Measurements from ENCODE around the gene ADD1. TPM values are rescaled to one million over a fixed set of nuclear protein-coding genes. Genes with fewer than 3 reads are reported as not detected.

ADD1 gene
- total and polyA plus RNA-seq, 2 of the 13 experiments (the other 11 are each of a cell fraction or from before 2014, with no cell fraction given) = 73.9 to 122 TPM

DNA sequence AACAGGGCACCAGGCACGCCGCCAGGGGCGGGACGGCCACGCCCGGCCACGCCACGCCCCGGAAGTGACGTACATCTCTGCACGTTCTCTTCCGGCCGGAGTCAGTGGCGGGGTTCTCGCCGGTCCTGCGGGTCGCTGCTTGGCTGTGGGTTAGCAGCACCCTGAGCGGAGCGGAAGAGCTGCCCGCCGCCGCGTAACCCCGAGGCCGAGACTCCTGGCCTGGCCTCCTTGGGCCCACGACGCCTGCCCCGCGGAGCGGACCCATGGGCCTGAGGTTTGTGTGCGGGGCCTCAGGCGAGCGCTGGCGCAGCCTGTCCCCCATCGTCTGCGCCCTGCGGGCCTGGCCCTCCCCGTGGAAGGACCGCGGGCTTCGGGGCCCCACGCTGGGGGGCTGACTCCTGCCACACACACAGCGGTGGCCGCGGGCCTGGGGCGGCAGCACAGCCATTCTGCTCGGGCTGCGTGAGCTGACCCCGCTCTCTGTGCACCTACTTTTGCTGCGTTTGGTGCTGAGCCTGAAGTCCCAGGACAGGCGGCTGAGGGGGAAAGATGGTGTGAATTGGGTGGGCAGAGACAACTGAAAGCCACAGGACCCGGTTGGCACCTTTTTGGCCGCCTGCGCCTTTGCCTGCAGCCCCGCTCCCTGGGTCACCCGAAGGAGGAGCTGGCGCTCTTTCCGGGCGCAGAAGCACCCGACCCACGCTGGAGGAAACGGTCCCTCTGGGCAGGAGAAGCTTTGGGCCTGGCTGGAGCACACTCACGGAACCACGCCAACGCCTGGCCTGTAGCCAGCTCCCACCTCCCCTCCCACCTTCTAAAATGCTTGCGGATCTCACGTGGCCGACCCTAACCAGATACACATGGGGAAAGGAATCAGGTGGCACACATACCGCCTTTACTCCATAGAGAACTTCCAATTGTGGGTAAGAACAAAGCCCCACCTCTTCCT, 91.4 kb downstream of the ADD1 start (continued):
- TF ChIP-seq MXD3 (CRISPR knock-in tag; IDR thresholded peaks at IDR 0.05) = peak; percentile 57
- TF ChIP-seq KDM2A (CRISPR knock-in tag; IDR thresholded peaks at IDR 0.05; ENCODE audit: borderline replicate concordance, low read depth) = peak; percentile 77
- no peak for TF ChIP-seq PHB2 (IDR thresholded peaks at IDR 0.05; ENCODE audit: partially characterized antibody)
- TF ChIP-seq, protein P1, sequence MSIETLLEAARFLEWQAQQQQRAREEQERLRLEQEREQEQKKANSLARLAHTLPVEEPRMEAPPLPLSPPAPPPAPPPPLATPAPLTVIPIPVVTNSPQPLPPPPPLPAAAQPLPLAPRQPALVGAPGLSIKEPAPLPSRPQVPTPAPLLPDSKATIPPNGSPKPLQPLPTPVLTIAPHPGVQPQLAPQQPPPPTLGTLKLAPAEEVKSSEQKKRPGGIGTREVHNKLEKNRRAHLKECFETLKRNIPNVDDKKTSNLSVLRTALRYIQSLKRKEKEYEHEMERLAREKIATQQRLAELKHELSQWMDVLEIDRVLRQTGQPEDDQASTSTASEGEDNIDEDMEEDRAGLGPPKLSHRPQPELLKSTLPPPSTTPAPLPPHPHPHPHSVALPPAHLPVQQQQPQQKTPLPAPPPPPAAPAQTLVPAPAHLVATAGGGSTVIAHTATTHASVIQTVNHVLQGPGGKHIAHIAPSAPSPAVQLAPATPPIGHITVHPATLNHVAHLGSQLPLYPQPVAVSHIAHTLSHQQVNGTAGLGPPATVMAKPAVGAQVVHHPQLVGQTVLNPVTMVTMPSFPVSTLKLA (IDR thresholded peaks at IDR 0.05) = peak; percentile 36; the same call in 1 of the 2 replicates
- peak; percentile 66; the same call in 1 of the 2 replicates for TF ChIP-seq TFDP2 (CRISPR knock-in tag; IDR thresholded peaks at IDR 0.05)
- TF ChIP-seq, protein P2, sequence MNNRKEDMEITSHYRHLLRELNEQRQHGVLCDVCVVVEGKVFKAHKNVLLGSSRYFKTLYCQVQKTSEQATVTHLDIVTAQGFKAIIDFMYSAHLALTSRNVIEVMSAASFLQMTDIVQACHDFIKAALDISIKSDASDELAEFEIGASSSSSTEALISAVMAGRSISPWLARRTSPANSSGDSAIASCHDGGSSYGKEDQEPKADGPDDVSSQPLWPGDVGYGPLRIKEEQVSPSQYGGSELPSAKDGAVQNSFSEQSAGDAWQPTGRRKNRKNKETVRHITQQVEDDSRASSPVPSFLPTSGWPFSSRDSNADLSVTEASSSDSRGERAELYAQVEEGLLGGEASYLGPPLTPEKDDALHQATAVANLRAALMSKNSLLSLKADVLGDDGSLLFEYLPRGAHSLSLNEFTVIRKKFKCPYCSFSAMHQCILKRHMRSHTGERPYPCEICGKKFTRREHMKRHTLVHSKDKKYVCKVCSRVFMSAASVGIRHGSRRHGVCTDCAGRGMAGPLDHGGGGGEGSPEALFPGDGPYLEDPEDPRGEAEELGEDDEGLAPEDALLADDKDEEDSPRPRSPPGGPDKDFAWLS (CRISPR knock-in tag; IDR thresholded peaks at IDR 0.05; ENCODE audit: borderline replicate concordance) = no peak
- TF ChIP-seq ZNF691 (CRISPR knock-in tag; IDR thresholded peaks at IDR 0.05; ENCODE audit: borderline replicate concordance, low read depth) = peak; percentile 47; the same call in 1 of the 2 replicates
- TF ChIP-seq, protein P3, sequence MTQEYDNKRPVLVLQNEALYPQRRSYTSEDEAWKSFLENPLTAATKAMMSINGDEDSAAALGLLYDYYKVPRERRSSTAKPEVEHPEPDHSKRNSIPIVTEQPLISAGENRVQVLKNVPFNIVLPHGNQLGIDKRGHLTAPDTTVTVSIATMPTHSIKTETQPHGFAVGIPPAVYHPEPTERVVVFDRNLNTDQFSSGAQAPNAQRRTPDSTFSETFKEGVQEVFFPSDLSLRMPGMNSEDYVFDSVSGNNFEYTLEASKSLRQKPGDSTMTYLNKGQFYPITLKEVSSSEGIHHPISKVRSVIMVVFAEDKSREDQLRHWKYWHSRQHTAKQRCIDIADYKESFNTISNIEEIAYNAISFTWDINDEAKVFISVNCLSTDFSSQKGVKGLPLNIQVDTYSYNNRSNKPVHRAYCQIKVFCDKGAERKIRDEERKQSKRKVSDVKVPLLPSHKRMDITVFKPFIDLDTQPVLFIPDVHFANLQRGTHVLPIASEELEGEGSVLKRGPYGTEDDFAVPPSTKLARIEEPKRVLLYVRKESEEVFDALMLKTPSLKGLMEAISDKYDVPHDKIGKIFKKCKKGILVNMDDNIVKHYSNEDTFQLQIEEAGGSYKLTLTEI (CRISPR knock-in tag; conservative IDR thresholded peaks at IDR 0.05) = no peak
- TF ChIP-seq DNMT1 (CRISPR knock-in tag; IDR thresholded peaks at IDR 0.05) = peak; percentile 74
- TF ChIP-seq ZNF772 (CRISPR knock-in tag; IDR thresholded peaks at IDR 0.05) = peak; percentile 88
- no peak for TF ChIP-seq ZNF383 (CRISPR knock-in tag; IDR thresholded peaks at IDR 0.05; ENCODE audit: borderline replicate concordance)
- peak; percentile 95 for TF ChIP-seq ETV5 (CRISPR knock-in tag; IDR thresholded peaks at IDR 0.05; ENCODE audit: borderline replicate concordance)
- TF ChIP-seq, protein P4, sequence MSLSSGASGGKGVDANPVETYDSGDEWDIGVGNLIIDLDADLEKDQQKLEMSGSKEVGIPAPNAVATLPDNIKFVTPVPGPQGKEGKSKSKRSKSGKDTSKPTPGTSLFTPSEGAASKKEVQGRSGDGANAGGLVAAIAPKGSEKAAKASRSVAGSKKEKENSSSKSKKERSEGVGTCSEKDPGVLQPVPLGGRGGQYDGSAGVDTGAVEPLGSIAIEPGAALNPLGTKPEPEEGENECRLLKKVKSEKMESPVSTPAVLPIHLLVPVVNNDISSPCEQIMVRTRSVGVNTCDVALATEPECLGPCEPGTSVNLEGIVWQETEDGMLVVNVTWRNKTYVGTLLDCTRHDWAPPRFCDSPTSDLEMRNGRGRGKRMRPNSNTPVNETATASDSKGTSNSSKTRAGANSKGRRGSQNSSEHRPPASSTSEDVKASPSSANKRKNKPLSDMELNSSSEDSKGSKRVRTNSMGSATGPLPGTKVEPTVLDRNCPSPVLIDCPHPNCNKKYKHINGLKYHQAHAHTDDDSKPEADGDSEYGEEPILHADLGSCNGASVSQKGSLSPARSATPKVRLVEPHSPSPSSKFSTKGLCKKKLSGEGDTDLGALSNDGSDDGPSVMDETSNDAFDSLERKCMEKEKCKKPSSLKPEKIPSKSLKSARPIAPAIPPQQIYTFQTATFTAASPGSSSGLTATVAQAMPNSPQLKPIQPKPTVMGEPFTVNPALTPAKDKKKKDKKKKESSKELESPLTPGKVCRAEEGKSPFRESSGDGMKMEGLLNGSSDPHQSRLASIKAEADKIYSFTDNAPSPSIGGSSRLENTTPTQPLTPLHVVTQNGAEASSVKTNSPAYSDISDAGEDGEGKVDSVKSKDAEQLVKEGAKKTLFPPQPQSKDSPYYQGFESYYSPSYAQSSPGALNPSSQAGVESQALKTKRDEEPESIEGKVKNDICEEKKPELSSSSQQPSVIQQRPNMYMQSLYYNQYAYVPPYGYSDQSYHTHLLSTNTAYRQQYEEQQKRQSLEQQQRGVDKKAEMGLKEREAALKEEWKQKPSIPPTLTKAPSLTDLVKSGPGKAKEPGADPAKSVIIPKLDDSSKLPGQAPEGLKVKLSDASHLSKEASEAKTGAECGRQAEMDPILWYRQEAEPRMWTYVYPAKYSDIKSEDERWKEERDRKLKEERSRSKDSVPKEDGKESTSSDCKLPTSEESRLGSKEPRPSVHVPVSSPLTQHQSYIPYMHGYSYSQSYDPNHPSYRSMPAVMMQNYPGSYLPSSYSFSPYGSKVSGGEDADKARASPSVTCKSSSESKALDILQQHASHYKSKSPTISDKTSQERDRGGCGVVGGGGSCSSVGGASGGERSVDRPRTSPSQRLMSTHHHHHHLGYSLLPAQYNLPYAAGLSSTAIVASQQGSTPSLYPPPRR (CRISPR knock-in tag; IDR thresholded peaks at IDR 0.05; ENCODE audit: borderline replicate concordance) = peak; percentile 45; the same call in 1 of the 2 replicates
